Endothelial cell of umbilical vein (primary cell): Measurements from ENCODE around the gene PSMD5. TPM values are rescaled to one million over a fixed set of nuclear protein-coding genes. Genes with fewer than 3 reads are reported as not detected.

Source experiments
- BruUV-seq: library from RNA; stranded (reverse); fragments of 400-500 nt; replicated peaks from 2 replicates; lab custom pipeline; 2021; lab: Mats Ljungman, UMichigan
- CTCF ChIA-PET: fragments of 300-600, 350-600 bp; sonication (Branson Sonifier 250); formaldehyde crosslinking; loops from one replicate; lab custom pipeline; 2021; ENCODE audit warnings: antibody characterized with exemption, inconsistent platforms; lab: Charles Lee
- POLR2A ChIA-PET: fragments of 300-600, 350-600 bp; sonication (Branson Sonifier 250); formaldehyde crosslinking; loops from one replicate; lab custom pipeline; 2021; ENCODE audit warnings: antibody characterized with exemption, inconsistent platforms; lab: Charles Lee
- DNase-seq: peaks from one replicate; pipeline ENCODE4 v3.0.0-alpha.2; 2011; ENCODE audit warnings: low read depth, low spot score
- FAIRE-seq: peaks from 2 replicates; lab custom pipeline; 2011; peaks lifted over from hg19 to GRCh38; lab: Jason Lieb, UNC
- H2AFZ ChIP-seq: 2 replicates; pipeline ENCODE4 v1.6.0; 2012; ENCODE audit warnings: low read depth, low read length, control low read depth, inconsistent platforms
- H3K27ac ChIP-seq: 2 replicates; pipeline ENCODE4 v1.5.1; 2011; ENCODE audit warnings: low read depth, mild to moderate bottlenecking, control low read depth, low read length, moderate library complexity; ENCODE audit not compliant: insufficient read depth
- H3K27me3 ChIP-seq, 2 experiments: 2 replicates each; pipeline versions ENCODE4 v1.6.0 to v1.6.1; 2011; ENCODE audit warnings: low read length in 2 of 2, mixed read lengths in 1 of 2; ENCODE audit not compliant: control insufficient read depth in 2 of 2, insufficient read depth in 2 of 2
- H3K36me3 ChIP-seq, 2 experiments: 2 replicates in 1 of 2; 3 replicates in 1 of 2; pipeline ENCODE4 v1.5.1; 2011; ENCODE audit warnings: low read length in 2 of 2, mild to moderate bottlenecking in 1 of 2, moderate library complexity in 1 of 2; ENCODE audit not compliant: control insufficient read depth in 2 of 2, insufficient read depth in 2 of 2; ENCODE audit errors: extremely low read depth in 1 of 2
- H3K4me1 ChIP-seq: 3 replicates; pipeline ENCODE4 v1.5.1; 2011; ENCODE audit warnings: mild to moderate bottlenecking, low read length; ENCODE audit not compliant: control insufficient read depth, insufficient read depth; ENCODE audit errors: extremely low read depth
- H3K4me2 ChIP-seq: 2 replicates; pipeline ENCODE4 v1.6.1; 2011; ENCODE audit warnings: low read length, control low read depth, mixed read lengths; ENCODE audit not compliant: insufficient read depth
- H3K4me3 ChIP-seq, 3 experiments: fragments of 200-600 bp in 1 of 3; sonication (generic), shearing (Covaris generic) in 1 of 3; replicated peaks in 1 of 3; 2 replicates each; pipeline ENCODE4 v1.5.1; 2011 to 2016; ENCODE audit warnings: control low read depth in 3 of 3, low read length in 3 of 3, mild to moderate bottlenecking in 2 of 3, inconsistent platforms in 1 of 3, low read depth in 1 of 3, moderate library complexity in 1 of 3; ENCODE audit not compliant: insufficient read depth in 1 of 3
- H3K79me2 ChIP-seq: 2 replicates; pipeline ENCODE4 v1.6.0; 2012; ENCODE audit warnings: low read length, inconsistent platforms; ENCODE audit not compliant: control insufficient read depth, insufficient read depth
- H3K9ac ChIP-seq: replicated peaks from 2 replicates; pipeline ENCODE3; 2011; ENCODE audit warnings: low read length, control low read depth; ENCODE audit not compliant: insufficient read depth; ENCODE audit errors: extremely low read depth
- H3K9me1 ChIP-seq: replicated peaks from 3 replicates; pipeline ENCODE4 v1.6.0; 2011; ENCODE audit warnings: mild to moderate bottlenecking, low read length; ENCODE audit not compliant: control insufficient read depth, insufficient read depth; ENCODE audit errors: extremely low read depth
- H3K9me3 ChIP-seq: replicated peaks from 2 replicates; pipeline ENCODE4 v1.5.1; 2012; ENCODE audit warnings: low read length, inconsistent platforms; ENCODE audit not compliant: control insufficient read depth, insufficient read depth
- H4K20me1 ChIP-seq: replicated peaks from 2 replicates; pipeline ENCODE3; 2011; ENCODE audit warnings: mild to moderate bottlenecking, low read length; ENCODE audit not compliant: control insufficient read depth, insufficient read depth; ENCODE audit errors: extremely low read depth
- EZH2 ChIP-seq: IDR thresholded peaks from 2 replicates; pipeline ENCODE4 v1.6.1; 2012; ENCODE audit warnings: borderline replicate concordance, low read depth, mild to moderate bottlenecking, moderate library complexity, low read length, inconsistent platforms; ENCODE audit not compliant: severe bottlenecking
- FOS ChIP-seq: IDR thresholded peaks from 2 replicates; pipeline ENCODE4 v1.6.1; 2011; ENCODE audit warnings: mild to moderate bottlenecking, low read length, moderate library complexity, borderline replicate concordance; ENCODE audit not compliant: insufficient read depth
- GATA2 ChIP-seq: IDR thresholded peaks from 2 replicates; pipeline ENCODE4 v1.7.0; 2011; ENCODE audit warnings: low read depth, mild to moderate bottlenecking, moderate library complexity, mixed read lengths, low read length; ENCODE audit not compliant: insufficient read length, insufficient read depth
- JUN ChIP-seq: IDR thresholded peaks from 2 replicates; pipeline ENCODE4 v1.6.1; 2011; ENCODE audit warnings: borderline replicate concordance, low read depth; ENCODE audit not compliant: insufficient read length, insufficient read depth
- MYC ChIP-seq: IDR thresholded peaks from one replicate; pipeline ENCODE4 v1.6.1; 2011; ENCODE audit warnings: mild to moderate bottlenecking, low read depth, low read length
- POLR2A ChIP-seq: IDR thresholded peaks from 2 replicates; pipeline ENCODE4 v1.6.1; 2012; ENCODE audit warnings: low read depth, mild to moderate bottlenecking, control low read depth, low read length
- POLR2AphosphoS5 ChIP-seq: IDR thresholded peaks from 2 replicates; pipeline ENCODE4 v1.6.1; 2012; ENCODE audit warnings: low read depth, mild to moderate bottlenecking, control low read depth, low read length, moderate library complexity; ENCODE audit not compliant: insufficient read depth
- dilution Hi-C: fragments of 300-500 bp; cut with MboI; formaldehyde crosslinking; loops from one replicate; pipeline ENCODE4 v1.15.0; 2019; ENCODE audit warnings: low sequenced_read_pairs; ENCODE audit not compliant: extremely low pct_ligation_motif_present
- intact Hi-C: fragments of 100-400 bp; cut with micrococcal nuclease; formaldehyde crosslinking; loops from one replicate; pipeline ENCODE4 v1.10.0; 2022
- polyA plus RNA-seq, 4 experiments: library from polyadenylated mRNA; depleted of rRNA in 3 of 4; stranded (reverse) in 3 of 4; unstranded in 1 of 4; fragments of >200 nt; gene quantifications; 2 replicates each; pipeline versions ENCODE4 v1.2.1 to v1.2.3, GENCODE V29; 2011 to 2012; ENCODE audit warnings: missing spikeins in 1 of 4
- total RNA-seq: library from RNA; stranded (reverse); gene quantifications from 2 replicates; pipeline ENCODE4 v1.2.3, GENCODE V29; 2021
- TF ChIP-seq, protein P1 (sequence below), 2 donors: IDR thresholded peaks; 1 replicate in 1 of 2; 2 replicates in 1 of 2; pipeline ENCODE4 v1.5.1; 2011; ENCODE audit warnings: low read length in 2 of 2, mild to moderate bottlenecking in 2 of 2, moderate library complexity in 2 of 2, control low read depth in 1 of 2, inconsistent platforms in 1 of 2, low read depth in 1 of 2; ENCODE audit not compliant: insufficient read depth in 1 of 2; ENCODE audit errors: extremely low read depth in 1 of 2
- TF ChIP-seq, protein P2 (sequence below): IDR thresholded peaks from 2 replicates; pipeline ENCODE4 v1.6.1; 2011; ENCODE audit not compliant: insufficient read depth, insufficient read length

The PSMD5 gene
- total and polyA plus RNA-seq, 2 donors (not counting 3 experiments of a cell fraction or from before 2014, with no cell fraction given) = 20.4 to 70.2 TPM

DNA sequence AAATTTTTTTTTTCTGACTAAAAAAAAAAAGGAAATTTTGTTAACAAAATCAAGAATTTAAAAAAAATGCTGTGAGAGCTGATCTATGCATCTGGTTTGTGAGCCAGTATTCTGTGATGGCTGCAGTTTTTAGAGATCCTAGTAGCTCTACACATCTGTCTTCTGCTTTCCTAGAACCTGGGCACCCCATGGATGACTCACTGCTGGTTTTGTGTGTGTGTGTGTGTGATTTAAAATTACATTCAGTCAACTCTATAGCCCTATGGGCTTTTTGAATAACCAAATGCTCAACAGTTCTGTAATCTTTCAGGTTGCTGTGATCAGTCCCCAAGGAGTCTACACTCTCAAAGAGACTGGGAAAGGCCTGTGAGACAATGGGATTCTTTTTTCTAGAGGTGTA, 2.5 kb upstream of the PSMD5 start:
- H3K4me1 ChIP-seq = peaks cover 30% of the 10 kb centered on the region
- no peak overlapping the region for H3K27ac ChIP-seq
- no peak overlapping the region for H3K4me3 ChIP-seq
- H4K20me1 ChIP-seq = no peaks in the 10 kb centered on the region
- H3K9me1 ChIP-seq = no peaks in the 10 kb centered on the region
- dilution Hi-C loops (no loop called here), intact Hi-C loops (no loop called here)
- BruUV-seq = no TSS peak
- H3K9me3 ChIP-seq = no peaks in the 10 kb centered on the region
- H3K4me2 ChIP-seq = no peak overlapping the region
- ChIA-PET CTCF (interaction anchor here (3.8 kb wide), 1 partner anchor 13 kb away, joined by 22 read pairs; no protein-coding TSS in a partner anchor), POLR2A (no interaction called here)
- H3K27me3 ChIP-seq = no peaks in the 10 kb centered on the region
- no peak overlapping the region for H2AFZ ChIP-seq
- TF ChIP-seq POLR2AphosphoS5 = no peak
- no peak for TF ChIP-seq EZH2
- TF ChIP-seq FOS = no peak
- no peak for TF ChIP-seq JUN
- TF ChIP-seq, protein P1, sequence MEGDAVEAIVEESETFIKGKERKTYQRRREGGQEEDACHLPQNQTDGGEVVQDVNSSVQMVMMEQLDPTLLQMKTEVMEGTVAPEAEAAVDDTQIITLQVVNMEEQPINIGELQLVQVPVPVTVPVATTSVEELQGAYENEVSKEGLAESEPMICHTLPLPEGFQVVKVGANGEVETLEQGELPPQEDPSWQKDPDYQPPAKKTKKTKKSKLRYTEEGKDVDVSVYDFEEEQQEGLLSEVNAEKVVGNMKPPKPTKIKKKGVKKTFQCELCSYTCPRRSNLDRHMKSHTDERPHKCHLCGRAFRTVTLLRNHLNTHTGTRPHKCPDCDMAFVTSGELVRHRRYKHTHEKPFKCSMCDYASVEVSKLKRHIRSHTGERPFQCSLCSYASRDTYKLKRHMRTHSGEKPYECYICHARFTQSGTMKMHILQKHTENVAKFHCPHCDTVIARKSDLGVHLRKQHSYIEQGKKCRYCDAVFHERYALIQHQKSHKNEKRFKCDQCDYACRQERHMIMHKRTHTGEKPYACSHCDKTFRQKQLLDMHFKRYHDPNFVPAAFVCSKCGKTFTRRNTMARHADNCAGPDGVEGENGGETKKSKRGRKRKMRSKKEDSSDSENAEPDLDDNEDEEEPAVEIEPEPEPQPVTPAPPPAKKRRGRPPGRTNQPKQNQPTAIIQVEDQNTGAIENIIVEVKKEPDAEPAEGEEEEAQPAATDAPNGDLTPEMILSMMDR (IDR thresholded peaks at IDR 0.05; ENCODE audit: extremely low read depth in 1 of 2, insufficient read depth in 1 of 2, low read depth in 1 of 2, low read length in 2 of 2) = no peak
- TF ChIP-seq, protein P2, sequence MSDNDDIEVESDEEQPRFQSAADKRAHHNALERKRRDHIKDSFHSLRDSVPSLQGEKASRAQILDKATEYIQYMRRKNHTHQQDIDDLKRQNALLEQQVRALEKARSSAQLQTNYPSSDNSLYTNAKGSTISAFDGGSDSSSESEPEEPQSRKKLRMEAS = no peak
- TF ChIP-seq MYC = no peak
- no peak for TF ChIP-seq GATA2
- TF ChIP-seq POLR2A = no peak
- peaks cover 19% of the 10 kb centered on the region for H3K79me2 ChIP-seq
- no peak overlapping the region for H3K9ac ChIP-seq
- FAIRE-seq (peak; percentile 31), DNase-seq (no peak)
- no peaks in the 10 kb centered on the region for H3K36me3 ChIP-seq
